ENCODE data around the gene ATP6V1D. TPM values are rescaled to one million over a fixed set of nuclear protein-coding genes. Genes with fewer than 3 reads are reported as not detected.

Gene ATP6V1D
- total RNA-seq, 4 donors from 2014 or later, result 69.3 to 117 (median 98.4) TPM

DNA sequence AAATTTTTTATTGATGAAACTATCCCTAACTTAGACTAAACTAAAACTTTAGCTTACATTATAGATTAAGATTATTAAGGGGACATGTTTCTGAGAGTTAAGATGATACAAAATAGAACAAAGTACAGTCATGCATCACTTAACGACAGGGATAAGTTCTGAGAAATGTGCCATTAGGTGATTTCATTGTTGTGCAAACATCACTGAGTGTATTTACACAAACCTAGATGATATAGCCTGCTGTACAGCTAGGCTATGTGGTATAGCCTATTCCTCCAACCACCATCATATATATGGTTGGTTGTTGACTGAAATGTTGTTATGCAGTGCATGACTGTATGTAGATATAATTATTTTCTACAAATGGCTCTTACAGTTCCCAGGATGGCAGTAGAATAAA is 46.5 kb downstream of the ATP6V1D start:
- intact Hi-C loops (cut with DNase I), result no loop called here
- Histone ChIP-seq H3K4me1 (no peaks in the 10 kb centered on the region), H3K27ac (replicated peaks in 1 of 4) (no peak overlapping the region), H3K4me3 (no peak overlapping the region), H3K36me3 (peaks cover 8 to 58% (median 24%) of the 10 kb centered on the region in 4 donors), H3K27me3 (no peaks in the 10 kb centered on the region), H3K9me3 (no peaks in the 10 kb centered on the region)
- TF ChIP-seq POLR2A (IDR thresholded peaks at IDR 0.05; ENCODE audit: low read depth), result no peak
- TF ChIP-seq POLR2AphosphoS5 (IDR thresholded peaks at IDR 0.05), result no peak
- TF ChIP-seq EP300 (IDR thresholded peaks at IDR 0.05), result no peak
- TF ChIP-seq, protein P1, sequence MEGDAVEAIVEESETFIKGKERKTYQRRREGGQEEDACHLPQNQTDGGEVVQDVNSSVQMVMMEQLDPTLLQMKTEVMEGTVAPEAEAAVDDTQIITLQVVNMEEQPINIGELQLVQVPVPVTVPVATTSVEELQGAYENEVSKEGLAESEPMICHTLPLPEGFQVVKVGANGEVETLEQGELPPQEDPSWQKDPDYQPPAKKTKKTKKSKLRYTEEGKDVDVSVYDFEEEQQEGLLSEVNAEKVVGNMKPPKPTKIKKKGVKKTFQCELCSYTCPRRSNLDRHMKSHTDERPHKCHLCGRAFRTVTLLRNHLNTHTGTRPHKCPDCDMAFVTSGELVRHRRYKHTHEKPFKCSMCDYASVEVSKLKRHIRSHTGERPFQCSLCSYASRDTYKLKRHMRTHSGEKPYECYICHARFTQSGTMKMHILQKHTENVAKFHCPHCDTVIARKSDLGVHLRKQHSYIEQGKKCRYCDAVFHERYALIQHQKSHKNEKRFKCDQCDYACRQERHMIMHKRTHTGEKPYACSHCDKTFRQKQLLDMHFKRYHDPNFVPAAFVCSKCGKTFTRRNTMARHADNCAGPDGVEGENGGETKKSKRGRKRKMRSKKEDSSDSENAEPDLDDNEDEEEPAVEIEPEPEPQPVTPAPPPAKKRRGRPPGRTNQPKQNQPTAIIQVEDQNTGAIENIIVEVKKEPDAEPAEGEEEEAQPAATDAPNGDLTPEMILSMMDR (IDR thresholded peaks at IDR 0.05), result no peak
- no peak for DNase-seq (ENCODE audit: extremely low spot score)
- WGBS, result 90% methylated on average over 1 of the region's 1 CpG

DNA sequence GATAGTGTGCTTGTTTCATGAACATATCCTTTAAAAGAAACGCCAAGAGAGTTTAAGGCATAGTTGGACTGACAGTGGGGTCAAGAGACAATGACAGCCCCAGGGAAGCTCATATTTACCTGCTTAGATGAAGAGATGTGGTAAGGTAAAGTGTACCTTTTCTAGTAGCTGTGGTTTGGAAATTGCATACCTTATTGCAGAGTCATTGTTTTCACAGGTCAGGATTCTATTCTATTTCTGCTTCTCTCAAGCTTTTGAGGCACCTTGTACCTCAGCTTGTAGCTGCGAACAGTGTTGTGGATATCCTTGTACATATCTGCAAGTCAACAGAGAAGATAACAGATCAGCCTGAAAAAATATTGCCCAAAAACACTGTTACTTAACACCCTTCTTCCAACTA is 47.7 kb downstream of the ATP6V1D start:
- H3K36me3 ChIP-seq, result peaks cover 4 to 47% (median 23%) of the 10 kb centered on the region in 4 donors
- WGBS, result 97% methylated on average over 2 of the region's 2 CpGs

More for the DNA sequence above, 47.7 kb downstream of the ATP6V1D start:
- Histone ChIP-seq H3K27ac (replicated peaks in 1 of 4) (no peak overlapping the region), H3K27me3 (no peaks in the 10 kb centered on the region), H3K4me3 (no peak overlapping the region), H3K9me3 (no peaks in the 10 kb centered on the region), H3K4me1 (no peaks in the 10 kb centered on the region)
- DNase-seq (ENCODE audit: extremely low spot score), result no peak
- TF ChIP-seq, protein P1 (IDR thresholded peaks at IDR 0.05), result no peak
- TF ChIP-seq POLR2A (IDR thresholded peaks at IDR 0.05; ENCODE audit: low read depth), result no peak
- no peak for TF ChIP-seq POLR2AphosphoS5 (IDR thresholded peaks at IDR 0.05)
- TF ChIP-seq EP300 (IDR thresholded peaks at IDR 0.05), result no peak
- intact Hi-C loops (cut with DNase I), result no loop called here

Small RNA genes within 50 kb of the gene (small RNA-seq; reads per million reads assigned to genes)
- gene RF00019, result 0 reads per million in 3 donors

Other genes with a start within 250 kb of the ATP6V1D start
- gene GARIN2, start 170.4 kb downstream of the ATP6V1D start, total RNA-seq, result not detected
- gene PALS1, start 118.4 kb downstream of the ATP6V1D start, total RNA-seq, result 10 to 100 TPM; 17.6 to 25.4 (median 19.6) TPM
- gene EIF2S1, start 524 bp upstream of the ATP6V1D start, total RNA-seq, result 100 to 1,000 TPM in 3 of 4 donors, 10 to 100 TPM in 1; 73.2 to 178 (median 114) TPM
- gene PLEK2, start 52.4 kb upstream of the ATP6V1D start, total RNA-seq, result under 1 TPM in 3 of 4 donors, not detected in 1; 0.40 to 0.66 (median 0.65) TPM
- 1 to 10 TPM; 2.0 to 4.2 (median 3.4) TPM for gene TMEM229B, start 128.9 kb upstream of the ATP6V1D start, total RNA-seq
- gene PLEKHH1, start 173.5 kb upstream of the ATP6V1D start, total RNA-seq, result 1 to 10 TPM; 1.7 to 3.8 (median 2.4) TPM
- gene PIGH, start 240.5 kb upstream of the ATP6V1D start, total RNA-seq, result 10 to 100 TPM; 21.6 to 26.4 (median 23.0) TPM

All from esophagus muscularis mucosa (tissue), 4 donors.